GM19351 (cell line): ENCODE results near the gene GRM5.
"Not testable (repeated sequence)": the region's sequence is repeated elsewhere in the genome, so short reads cannot be mapped to it uniquely, and the experiment has no call there.

Experiments
- ATAC-seq: cut with Tn5 transposase; IDR thresholded peaks from one replicate; pipeline ENCODE4 v1.9.1; 2021; ENCODE audit warnings: mild to moderate bottlenecking, moderate library complexity; ENCODE audit not compliant: unreplicated experiment

GRM5 gene

DNA sequence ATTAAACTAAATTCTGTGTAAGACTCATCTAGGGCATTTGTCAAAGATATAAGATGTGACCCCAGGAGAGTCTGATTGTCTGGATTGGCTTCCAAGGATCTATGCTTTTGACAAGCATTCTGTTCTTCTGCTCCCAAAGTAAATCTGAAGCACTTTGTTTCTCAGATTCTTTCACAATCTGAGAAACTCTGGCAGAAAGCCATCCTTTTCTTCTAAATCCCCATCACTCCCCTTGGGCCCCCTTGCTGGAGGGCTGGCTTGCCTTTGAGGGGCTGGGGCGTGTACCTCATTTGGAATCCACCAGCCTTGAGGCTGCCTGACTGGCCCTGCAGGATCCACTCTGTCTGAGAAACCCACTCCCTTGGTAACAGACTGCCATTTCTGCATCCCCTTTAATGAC lies 554.8 kb downstream of the GRM5 start:
- ATAC-seq: no peak

DNA sequence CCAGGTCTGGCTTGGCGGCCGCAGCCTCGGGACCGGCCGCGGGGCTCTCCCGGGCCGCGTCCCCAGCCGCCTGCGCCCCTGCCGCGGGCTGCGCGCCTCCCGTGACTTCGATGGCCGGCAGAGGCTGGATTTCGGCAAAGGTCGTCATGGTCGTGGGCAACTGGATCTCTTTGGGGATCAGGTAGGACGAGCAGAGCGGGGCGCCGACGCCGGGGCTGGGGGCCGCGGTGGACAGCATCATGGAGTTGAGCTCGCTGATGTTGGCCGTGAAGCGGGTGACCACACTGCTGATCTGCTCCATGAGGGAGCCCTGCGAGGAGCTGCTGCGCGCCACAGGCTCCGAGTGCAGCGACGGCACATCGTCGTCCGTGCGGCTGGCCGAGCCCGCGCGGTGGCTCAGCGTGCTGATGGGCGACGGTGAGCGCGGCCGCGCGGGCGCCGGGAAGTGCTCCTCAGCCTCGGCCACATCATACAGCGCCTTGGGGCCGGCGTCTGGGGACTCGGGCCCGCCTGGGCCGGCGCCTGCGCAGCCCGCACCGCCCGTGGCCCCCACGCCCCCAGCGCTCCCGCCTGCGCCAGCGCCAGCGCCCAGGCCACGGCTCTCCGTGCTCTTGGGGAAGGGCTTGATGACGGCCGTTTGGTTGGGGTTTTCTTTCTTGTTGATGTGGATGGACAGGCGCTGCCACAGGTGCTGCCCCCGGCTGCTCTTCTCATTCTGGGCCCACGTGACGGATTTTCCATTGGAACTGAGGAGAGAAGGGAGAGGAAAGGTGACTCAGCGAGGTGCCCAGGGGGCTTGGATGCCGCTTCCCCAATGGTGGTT lies 556.8 kb downstream of the GRM5 start:
- peak; percentile 66 for ATAC-seq

DNA sequence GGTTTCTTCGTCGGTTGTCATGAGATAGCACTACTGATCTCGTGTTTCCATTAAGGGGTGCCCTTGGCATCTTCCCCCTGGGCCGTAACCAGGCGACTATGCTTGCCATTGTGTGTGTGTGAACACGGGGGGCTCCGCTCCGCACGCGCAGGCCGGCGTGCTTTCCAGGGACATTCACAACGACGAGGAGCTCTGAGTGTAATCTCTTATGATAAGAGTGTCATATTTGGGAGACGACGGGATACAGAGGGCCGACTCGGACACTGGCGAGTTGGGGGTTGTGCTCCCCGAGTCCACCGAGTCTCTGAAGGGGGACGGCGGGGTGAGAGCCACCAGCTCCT lies 557.4 kb downstream of the GRM5 start:
- ATAC-seq: no peak

DNA sequence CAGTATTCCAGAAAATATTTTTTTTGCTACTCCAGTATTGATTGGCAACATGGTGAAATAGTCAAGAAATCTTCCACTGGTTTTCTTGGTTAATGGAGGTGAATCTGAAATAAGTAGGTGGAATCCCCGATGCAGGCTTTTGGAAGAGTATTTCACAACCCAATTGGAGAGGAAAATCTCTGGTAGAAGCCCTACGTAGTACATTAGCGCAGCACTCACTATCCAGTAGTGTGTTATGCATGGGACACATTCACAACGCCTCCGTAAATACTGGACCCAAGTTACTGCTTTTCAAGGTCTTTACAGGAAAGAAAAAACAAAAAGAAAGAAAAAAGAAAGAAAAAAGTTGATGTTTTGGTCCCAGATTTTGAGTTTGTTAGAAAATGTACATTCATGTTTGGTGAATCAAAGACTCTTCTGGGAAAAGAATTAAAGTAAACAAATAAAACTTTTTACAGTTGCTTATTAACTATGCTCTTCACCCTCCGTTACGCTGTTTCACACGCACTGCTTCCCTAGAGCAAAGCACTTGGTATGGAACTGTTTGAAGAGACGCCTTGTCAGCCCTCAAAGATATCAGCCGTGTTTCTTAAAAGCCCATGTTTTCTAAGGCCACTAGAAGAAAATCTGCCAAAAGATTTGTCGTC lies 557.9 kb downstream of the GRM5 start:
- no peak for ATAC-seq

DNA sequence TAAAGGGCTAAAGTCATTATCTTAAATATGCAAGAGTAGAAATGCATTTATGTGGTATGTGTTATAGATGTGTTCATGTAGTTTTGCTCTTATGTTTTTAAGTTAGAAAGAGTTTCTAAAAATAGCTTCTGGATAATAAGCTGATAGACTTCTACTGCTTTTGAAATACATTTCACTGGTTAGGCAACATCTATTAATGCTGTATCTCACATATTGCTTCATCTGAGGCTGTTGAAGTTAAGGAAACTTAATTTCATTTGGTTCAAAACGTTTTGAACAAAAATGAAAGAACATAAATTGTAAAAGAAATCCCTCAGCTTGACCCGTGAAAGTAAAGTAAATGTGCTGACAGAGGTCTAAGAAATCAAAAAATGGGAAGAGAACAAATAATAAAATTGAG lies 564.2 kb downstream of the GRM5 start:
- no peak for ATAC-seq

DNA sequence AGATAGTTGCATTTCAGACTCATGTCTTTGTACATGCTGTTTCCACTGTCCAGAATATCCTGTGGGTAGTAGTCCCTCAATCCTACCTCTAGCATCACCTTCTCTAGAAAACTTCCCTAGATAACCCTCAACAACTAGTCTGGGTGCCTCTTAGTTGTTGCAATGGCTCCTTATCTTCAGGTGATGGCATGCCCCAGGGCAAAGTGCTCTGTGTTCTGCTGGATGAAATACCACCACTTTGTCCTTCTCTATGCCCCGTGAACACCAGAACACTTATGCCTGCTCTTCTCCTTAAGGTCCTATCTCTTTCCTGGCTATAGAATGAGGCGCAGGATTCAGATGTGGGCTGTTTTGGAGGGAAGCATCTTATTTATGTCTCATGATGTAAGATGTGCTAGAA lies 569.9 kb downstream of the GRM5 start:
- ATAC-seq: no peak

DNA sequence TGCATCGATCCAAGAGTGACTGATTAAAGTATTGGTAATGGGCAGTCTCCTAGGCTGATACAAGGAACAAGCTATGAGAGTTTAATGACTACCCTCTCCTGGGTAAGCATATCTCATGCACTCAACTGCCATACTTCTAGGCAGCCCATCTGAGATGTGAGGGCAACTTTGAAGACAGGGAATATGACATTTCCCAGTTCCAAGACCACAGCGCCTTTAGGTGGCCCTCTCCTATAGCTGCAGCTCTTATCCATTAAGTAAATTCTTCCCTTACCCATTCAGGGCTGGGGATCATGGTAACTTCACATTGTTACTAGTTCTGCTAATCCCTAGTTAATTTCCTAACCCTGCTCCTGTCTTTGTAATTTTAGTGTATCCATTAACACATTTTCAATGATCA lies 570.9 kb downstream of the GRM5 start:
- no peak for ATAC-seq

DNA sequence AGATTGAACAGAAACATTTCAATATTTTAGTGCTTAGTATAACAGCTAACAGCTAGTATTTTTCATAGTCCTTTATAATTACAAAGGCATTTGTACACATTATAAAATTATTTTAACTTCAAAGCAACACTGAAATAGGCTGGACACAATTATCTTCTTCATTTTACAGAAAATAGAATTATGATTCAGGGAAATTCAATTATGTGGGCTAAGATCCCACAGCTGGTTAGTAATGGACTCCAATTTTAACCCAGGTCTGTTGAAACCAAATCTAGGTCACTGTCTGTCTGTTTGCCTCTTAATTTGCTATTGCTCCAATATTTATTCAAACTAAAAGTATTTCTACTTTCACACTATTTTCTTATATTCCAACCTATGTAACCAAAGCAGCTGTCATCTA lies 574.1 kb downstream of the GRM5 start:
- ATAC-seq: no peak

DNA sequence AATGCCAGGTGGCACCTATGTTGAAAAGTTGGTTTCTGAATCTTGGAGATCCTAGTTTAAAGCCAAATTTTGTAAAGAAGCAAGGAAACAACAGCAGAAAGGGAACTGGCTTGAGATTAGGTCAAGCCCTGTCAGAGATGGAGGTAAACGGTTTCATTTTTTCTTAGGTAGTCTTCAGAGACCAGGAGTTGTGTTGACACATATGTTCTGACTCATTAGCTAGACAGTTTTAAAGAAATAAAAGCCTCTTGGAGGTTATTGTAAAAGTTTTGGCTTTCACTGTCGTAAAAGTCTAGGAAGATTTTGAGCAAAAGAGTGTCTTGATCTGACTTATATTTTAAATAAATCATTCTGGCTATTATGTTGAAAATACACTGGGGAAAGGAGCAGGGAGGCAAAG lies 576.8 kb downstream of the GRM5 start:
- ATAC-seq: no peak

DNA sequence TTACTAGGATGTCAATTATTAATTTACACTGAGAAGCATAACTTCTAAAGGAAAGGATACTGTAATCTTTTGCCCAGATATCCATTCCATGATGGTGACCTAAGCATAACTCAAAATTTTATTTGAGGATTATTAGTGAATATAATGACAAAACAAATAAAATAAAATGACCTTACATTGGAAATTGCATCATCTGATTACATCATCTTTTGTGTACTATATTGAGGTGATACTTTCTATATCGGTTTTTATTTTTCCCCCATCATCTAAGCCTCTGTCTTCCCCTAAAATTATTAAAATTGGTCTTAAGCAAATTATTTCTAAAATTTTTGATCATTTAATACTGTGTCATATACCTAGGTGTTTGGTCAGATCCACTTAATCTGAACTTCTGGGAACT lies 578.1 kb downstream of the GRM5 start:
- ATAC-seq: no peak

DNA sequence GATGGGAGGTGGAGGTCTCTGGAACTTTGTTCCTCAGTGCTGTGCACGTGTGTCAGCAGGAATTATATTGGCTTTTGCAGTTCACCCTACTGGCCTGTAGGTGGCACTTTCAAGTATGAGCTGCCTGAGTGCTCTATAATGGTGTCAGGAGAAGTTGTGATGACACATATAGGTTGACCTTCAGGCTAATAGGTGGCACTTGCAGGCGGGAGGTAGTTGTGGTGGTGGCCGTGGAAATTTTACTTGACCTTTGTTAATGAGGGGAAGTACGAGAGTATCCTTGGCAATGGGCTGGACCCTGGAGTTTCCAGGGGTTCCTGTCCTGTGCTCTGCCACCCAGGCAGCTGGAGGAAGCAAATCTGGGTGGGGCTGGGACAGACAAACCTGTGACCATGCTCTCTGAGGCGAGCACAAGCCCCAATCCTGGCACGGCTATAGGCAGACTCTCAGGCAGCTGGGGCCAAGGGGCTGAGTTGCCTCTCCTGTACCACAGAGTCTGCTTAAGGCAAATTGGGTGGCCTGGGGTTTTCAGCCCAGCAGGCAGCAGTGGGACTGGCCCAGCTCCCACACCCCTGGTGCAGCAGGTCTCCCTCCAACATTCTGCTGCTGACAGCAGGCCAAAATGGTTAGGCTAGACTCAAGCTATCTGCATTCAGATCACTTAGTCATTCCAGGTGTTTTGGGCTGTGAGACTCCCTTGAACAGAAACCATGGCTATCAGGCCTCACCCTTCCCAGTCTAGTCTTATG lies 580.7 kb downstream of the GRM5 start:
- peak; percentile 89 for ATAC-seq

DNA sequence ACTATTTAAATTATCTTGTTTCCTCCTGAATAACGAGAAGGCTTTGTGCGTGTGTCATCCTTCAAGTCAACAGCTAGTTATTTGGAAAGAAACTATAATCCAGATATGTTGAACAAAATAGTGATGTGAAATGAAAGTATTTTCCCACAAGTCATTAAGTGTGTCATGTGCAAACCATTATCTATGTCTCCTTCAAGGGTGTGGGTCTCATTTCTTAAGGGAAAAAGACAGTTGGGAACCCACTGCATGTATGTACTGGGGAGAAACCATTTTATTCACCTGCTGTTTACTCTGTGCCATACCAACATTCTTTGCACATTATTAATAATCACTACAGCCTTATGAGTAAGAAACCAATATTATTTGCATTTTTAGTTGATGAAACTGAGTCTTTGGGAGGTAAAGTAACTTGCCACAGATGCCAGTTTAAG lies 582.9 kb downstream of the GRM5 start:
- ATAC-seq: no peak

DNA sequence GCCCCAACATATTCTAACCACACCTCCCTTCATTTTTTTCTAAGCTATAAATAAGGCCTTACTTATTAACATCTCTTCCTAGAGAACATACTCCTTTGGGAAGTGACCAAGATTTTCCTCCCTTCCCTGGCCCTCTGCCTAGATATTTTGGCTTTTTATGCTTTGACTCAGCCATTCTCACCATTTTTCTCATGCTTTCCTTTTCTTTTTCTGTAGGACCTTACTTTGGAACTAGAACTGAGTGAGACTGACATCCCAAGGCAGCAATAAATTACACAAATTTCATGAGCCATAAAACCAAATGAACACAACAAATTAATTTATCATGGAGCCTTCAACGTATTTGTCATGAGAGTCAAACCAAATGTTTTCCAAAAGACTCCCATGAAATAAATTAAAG lies 585.6 kb downstream of the GRM5 start:
- ATAC-seq: no peak

DNA sequence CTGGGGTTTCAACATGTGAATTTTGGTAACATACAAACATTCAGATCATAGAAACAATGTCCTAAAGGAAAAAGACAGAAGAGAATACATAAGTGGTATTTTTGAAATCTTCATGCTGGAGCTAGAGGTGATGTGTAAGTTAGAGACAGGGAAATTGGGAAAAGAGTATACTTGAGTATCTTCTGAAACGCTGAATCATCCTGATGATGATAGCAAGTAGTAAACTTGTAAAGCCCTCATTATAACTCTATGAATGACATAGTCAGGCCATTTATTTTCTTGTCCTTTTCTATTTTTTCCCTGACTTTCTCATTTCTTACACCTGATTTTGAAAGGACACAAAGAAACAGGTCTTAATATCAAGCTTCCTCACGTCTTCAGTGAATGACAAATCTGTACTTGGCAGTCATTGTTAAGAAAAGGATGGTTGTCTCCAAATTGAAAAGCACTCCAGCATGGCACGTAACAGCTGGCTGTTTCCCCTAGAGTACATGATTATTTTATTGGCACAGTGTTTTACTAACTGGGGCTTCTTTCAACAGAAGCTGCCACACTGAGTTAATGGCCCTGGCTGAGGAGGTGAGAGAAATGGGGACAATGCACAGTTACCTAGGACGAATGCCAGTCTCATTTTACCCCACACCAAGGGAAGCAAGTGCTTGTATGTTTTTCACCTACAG lies 587.5 kb downstream of the GRM5 start:
- ATAC-seq: no peak

DNA sequence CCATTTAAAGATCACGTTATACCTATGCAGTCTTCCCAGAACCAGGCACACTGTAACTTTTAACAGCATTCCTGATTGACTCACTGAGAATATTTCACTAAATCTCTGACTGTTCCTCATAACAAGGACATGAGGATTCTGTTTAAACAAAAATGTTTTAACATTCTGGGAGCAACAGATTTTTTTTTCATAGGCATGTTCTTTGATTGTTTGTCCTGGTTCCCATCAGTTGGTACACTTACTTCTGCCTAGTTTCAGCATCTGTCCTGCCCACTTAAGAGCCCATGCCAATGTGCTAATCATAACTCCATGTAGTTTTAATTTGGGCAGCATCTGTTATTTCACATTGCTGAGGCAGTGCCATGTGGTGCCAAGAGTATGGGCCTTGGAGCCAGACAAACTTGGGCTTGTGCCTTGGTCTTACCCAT lies 589.8 kb downstream of the GRM5 start:
- no peak for ATAC-seq

DNA sequence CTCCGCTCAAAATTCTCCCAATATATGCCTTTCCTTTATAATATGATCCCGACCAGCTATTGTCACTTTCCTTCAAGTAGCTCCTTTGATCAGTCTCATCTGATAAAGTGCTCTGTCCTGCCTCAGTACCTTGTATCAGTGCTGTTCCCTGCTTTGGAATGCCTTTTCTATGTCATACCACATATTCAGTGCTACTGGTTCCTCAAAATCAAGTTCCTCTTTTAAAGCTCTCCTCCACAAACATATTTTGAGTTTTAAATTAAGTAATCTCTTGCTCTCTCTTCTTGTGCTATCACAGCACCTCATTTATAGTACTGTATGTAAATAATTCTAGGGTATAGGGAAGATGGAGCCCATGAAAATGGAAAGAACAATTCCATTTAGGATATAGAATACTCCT lies 591.1 kb downstream of the GRM5 start:
- no peak for ATAC-seq

DNA sequence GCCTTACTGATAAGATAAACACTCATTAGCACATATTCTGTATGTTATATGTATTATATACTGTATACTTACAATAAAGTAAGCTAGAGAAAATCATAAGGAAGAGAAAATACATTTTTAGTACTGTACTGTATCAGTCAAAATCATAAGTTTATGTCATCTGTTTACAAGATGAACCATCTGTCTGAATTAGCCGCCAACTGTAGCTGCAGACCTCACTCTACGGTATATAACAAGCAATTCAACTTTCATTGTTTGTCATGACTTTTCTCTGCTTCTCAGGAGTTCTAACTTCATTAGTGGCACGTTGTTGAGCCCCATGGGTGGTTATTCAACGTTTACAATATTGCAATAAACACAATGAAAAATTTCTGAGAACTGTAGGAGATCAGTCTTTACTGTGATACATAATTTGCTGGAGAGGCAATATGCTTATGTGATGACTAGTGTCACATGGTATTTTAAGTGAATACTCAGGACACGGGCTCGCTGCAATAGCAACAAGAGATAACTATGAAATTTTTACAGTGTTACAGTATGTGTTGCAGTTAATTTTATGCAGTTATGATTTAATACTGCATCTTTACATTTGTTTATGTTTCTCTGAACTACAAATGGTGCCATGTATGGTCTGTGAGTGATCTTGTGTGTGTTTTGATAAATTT lies 596.1 kb downstream of the GRM5 start:
- ATAC-seq: no peak

DNA sequence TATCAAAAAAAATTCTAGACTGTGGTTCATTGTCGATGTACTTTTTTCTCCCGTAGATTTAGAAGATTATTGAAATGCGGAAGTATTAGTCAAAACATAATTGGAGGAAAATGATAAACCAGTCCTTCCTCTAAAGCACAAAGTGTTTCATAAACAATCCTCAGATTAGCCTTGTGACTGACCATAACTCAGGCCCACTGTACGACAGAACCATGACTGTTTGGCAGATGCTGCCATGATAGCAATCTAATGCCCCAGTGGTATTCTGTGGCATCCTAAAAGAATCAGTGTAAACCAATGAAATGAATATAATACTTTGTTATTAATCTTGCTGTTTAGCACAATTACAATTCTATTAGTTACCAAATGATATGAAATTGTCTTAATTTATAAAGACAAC lies 601.3 kb downstream of the GRM5 start:
- ATAC-seq: no peak

DNA sequence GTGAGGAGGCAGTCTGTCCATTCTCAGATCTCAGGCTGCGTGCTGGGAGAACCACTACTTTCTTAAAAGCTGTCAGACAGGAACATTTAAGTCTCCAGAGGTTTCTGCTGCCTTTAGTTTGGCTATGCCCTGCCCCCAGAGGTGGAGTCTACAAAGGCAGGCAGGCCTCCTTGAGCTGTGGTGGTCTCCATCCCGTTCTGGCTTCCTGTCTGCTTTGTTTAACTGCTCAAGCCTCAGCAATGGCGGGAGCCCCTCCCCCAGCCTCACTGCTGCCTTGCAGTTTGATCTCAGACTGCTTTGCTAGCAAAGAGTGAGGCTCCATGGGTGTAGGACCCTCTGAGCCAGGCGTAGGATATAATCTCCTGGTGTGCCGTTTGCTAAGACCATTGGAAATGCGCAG lies 602.5 kb downstream of the GRM5 start:
- ATAC-seq: not testable (repeated sequence)

DNA sequence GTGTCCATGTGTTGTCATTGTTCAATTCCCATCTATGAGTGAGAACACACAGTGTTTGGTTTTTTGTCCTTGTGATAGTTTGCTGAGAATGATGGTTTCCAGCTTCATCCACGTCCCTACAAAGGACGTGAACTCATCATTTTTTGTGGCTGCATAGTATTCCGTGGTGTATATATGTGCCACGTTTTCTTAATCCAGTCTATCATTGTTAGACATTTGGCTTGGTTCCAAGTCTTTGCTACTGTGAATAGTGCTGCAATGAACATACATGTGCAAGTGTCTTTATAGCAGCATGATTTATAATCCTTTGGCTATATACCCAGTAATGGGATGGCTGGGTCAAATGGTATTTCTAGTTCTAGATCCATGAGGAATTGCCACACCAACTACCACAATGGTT lies 607.7 kb downstream of the GRM5 start:
- ATAC-seq: not testable (repeated sequence)

DNA sequence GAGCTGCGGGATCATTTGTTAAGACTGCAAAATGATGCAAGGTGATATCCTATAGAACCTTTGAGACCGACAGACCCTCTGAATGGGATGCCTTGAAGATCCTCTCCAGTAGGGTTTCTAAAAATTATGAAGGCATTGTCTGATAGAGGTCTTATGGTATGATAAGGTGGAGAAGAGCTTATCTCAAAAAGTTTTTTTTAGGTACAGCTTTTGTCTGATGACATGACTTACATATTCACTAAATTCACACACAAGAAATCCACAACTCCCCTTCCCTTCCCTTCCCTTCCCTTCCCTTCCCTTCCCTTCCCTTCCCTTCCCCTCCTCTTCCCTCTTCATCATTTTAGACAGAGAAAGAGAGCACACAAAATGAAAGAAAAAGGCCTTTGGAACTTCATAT lies 609.8 kb downstream of the GRM5 start:
- no peak for ATAC-seq
